A673 (cell line): Measurements from ENCODE around the gene KCNF1.

ENCODE experiments used
- CTCF ChIP-seq: fragments of 300-800, 200-600 bp; sonication (generic); conservative IDR thresholded peaks from 2 replicates; pipeline ENCODE4 v1.5.1; 2017; ENCODE audit warnings: low read depth, mild to moderate bottlenecking, antibody characterized with exemption, low read length, moderate library complexity, mixed read lengths
- EZH2 ChIP-seq: fragments of 200-600 bp; sonication (generic); IDR thresholded peaks from 2 replicates; pipeline ENCODE4 v1.6.1; 2017; ENCODE audit warnings: borderline replicate concordance, low read depth, mild to moderate bottlenecking, mixed read lengths, antibody characterized with exemption, low read length; ENCODE audit not compliant: poor library complexity, severe bottlenecking

GRCh38 chr2:10916953-10917352, 5.2 kb downstream of the KCNF1 start:
- TF ChIP-seq CTCF, result no peak
- TF ChIP-seq EZH2, result no peak
